Measurements from ENCODE around the gene ZNF57. TPM values are rescaled to one million over a fixed set of nuclear protein-coding genes. Genes with fewer than 3 reads are reported as not detected.
"Not testable (repeated sequence)": the region's sequence is repeated elsewhere in the genome, so short reads cannot be mapped to it uniquely, and the experiment has no call there.

ZNF57 gene
- total RNA-seq = 9.6 TPM

DNA sequence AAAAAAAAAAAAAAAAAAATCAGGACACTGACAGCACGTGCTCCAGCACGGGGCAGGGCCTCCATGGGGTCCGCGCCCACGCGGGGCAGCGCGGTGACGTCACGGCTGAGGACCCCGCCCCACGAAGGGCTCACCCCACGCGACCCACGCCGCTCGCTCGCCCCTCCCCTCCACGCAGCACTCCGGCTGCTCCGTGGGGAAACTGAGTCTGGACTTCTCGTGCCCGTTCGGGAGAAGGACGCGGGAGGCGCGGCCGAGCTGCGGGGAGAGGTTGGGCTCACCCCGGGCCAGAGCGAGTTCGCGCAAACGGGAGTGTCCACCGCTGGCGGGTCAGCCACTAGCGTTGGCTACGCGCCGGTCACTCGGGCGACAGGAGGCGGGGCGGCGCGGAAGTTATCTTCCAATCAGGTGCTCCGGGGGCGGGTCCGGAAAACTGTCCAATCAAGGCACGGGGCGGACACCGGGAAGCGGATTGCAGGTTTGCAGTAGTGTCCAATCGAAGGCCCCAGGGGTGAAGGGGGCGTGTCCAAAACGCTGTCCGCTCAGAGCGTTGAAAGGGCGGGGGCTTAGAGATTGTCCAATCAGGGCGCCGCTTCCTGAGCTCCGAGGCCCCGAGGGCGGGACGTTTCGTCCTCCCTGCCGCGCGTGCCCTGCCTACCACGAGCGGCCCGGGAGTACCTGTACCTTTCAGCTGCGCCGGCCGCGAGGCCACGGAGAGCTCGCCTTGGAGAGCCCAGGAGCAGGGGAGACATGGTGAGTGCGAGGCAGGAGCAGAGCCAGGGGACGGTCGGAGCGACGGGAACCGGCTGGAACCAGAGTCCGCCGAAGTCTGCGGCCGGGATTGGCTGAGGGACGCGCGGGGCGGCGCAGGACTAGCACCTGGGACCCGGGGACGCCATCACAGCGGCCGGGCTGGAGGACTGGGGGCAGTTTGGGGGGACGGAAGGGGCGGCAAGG is at the start of gene ZNF57:
ZNF57 (plus strand) TSS at position 633 of the 957 bp plus-strand sequence; CDS start at position 751, 118 bp downstream.
- DNase-seq (ENCODE audit: low spot score) = peak; percentile 100

DNA sequence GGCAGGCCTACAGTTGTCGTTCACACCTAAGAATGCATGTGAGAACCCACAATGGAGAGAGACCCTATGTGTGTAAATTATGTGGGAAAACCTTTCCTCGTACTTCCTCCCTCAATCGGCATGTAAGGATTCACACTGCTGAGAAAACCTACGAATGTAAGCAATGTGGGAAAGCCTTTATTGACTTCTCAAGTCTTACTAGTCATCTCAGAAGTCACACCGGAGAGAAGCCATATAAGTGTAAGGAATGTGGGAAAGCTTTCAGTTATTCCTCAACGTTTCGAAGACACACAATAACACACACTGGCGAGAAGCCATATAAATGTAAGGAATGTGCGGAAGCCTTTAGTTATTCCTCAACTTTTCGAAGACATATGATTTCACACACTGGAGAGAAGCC is 48.1 kb upstream of the ZNF57 start:
- DNase-seq (ENCODE audit: low spot score) = no peak

DNA sequence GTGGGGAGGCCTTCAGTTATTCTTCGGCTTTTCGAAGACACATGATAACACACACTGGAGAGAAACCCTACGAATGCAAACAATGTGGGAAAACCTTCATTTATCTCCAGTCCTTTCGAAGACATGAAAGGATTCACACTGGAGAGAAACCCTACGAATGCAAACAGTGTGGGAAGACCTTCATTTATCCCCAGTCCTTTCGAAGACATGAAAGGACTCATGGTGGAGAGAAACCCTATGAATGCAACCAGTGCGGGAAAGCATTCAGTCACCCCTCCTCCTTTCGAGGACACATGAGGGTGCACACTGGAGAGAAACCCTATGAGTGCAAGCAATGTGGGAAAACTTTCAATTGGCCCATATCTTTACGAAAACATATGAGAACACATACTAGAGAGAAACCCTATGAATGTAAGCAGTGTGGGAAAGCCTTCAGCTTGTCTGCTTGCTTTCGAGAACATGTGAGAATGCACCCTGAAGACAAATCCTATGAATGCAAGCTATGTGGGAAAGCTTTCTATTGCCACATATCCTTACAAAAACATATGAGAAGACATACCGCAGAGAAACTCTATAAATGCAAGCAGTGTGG is 47.6 kb upstream of the ZNF57 start:
- no peak for DNase-seq (ENCODE audit: low spot score)

DNA sequence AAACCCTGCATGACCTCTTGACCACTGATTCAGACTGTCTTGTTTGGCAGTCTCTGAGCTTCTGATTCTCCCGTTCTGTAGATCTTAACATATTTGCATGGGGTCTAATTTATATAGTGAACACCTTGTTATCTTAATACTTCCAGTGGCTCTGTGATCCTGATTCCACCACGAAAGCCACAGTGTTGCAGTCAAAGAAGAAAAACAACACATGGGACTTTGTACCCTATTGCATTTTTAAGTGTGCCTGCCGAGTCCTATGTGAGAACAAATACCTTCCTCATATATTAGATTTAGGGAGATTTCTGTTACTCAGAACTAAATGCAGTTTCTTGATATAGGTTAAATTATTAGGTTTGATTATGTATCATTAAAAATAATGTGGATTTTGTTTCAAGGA is 45.9 kb upstream of the ZNF57 start:
- no peak for DNase-seq (ENCODE audit: low spot score)

DNA sequence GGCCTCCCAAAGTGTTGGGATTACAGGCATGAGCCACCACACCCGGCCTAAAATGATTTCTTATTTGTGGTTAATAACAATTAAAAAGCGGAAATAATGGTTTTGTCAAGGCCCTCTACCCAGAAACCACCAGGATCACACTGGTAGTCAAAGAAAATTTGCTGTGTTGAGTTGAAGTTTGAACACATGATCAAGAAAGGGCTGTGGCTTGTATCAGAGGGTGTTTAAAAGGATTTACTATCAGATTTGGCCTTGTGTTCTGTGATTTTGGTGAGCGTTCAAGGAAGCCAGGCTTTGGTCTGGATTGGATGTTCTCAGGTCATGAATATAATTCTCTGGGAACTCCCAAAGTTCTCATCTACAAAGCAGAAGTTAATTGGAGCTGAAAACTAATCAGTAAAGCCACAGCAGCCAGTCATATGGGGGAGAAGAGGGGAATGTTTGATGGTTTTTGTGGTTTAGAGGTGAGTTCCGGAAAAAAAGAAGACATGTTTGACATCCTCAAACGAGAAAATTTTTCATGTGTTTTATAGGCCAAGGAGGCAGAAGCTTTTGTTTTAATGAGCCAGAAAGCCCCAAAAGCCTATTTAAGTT is 44.2 kb upstream of the ZNF57 start:
- no peak for DNase-seq (ENCODE audit: low spot score)

DNA sequence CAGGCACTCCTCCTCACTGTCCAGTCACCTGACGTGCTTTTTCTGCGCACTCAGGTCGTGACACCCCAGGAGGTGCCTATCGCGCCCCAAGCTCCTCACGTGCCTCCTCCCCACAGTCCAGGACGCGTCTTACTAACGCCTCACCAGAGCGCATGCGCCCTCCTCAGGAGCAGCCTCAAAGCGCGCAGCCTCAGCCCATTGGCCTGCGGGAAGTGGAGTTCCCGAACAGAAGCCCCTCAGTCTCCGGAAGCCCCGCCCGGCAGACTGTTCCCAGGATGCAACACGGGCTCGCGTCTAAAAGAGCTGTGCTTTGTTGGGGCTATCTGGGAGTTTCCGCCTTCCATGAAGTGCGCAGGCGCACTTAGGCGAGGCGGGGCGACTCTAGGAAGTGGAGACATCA is 41.9 kb upstream of the ZNF57 start:
- DNase-seq (ENCODE audit: low spot score) = no peak

DNA sequence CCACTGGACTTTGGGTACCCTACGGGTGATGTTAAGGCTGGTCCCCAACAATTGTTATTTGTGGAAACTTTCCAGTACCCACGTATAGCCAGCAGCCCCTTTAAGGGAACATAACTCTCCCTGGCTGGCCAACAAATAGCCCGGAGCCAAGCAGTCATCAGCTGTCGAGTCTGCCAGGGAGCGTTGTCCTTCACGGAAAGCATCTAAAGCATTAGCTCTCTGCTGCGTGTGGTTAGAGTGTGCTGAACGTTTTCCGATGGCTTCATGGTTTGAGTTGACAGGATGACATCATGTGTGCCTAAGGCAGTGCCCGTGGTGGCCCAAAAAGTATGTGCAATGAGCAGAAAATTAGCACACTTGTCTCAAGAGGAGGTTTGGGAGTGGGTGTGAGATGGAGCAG is 36.9 kb upstream of the ZNF57 start:
- no peak for DNase-seq (ENCODE audit: low spot score)

DNA sequence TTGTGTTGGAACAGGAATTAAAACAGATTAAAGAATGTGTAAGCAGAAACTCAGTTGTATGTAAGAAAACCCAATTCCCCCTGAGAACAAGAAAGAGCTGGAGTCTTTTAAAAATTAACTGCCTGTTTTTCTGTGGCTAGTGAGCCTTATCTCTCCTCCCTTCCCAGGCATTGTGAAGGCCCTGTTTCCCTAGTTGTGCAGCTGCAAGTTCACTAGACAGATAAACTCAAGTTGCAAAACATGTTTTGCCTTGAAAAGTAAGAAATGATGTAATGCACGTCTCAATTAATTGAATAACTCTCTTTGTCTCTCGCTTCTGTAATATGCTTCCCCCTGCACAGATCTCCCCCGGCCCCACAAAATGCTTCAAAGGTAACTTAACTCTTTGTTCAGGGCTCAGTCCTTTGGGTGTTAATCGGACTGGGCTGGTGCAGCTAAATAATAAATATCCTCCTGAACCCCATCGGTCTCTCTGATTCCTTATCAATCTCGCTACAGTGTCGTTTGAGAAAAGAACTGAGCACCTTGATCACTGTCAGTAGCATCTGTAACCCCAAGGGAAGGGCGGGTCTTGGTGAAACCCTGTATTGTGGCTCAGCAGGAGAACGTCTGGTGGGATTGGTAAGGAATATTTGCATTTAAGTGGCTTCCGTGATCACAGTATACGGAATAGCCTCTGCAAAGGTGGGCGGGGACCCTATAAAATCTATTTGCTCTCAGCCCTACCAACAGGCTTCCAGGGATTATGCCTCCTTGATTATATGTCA is 35.2 kb upstream of the ZNF57 start:
- DNase-seq (ENCODE audit: low spot score) = no peak

DNA sequence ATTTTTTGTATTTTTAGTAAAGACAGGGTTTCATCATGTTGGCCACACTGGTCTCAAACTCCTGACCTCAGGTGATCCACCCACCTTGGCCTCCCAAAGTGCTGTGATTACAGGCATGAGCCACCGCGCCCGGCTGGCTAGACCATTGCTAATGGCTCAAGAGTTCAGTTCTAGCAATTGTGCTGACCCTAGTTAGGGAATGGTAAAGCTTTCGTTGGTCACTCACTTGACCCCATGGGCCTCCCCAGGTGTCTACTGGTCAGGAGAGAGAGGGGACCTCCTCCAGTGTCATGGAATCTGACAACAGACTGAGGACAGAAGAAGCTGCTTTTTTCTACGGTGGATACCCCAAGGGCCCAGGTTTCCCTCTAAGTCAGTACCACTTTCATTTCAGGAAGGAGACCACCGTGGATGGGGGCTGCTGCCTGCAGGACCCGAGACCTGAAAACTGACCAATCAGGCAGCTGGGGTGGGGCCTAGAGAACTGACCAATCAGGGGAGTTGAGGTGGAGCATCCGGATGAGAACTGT is 34.2 kb upstream of the ZNF57 start:
- DNase-seq (ENCODE audit: low spot score) = no peak

DNA sequence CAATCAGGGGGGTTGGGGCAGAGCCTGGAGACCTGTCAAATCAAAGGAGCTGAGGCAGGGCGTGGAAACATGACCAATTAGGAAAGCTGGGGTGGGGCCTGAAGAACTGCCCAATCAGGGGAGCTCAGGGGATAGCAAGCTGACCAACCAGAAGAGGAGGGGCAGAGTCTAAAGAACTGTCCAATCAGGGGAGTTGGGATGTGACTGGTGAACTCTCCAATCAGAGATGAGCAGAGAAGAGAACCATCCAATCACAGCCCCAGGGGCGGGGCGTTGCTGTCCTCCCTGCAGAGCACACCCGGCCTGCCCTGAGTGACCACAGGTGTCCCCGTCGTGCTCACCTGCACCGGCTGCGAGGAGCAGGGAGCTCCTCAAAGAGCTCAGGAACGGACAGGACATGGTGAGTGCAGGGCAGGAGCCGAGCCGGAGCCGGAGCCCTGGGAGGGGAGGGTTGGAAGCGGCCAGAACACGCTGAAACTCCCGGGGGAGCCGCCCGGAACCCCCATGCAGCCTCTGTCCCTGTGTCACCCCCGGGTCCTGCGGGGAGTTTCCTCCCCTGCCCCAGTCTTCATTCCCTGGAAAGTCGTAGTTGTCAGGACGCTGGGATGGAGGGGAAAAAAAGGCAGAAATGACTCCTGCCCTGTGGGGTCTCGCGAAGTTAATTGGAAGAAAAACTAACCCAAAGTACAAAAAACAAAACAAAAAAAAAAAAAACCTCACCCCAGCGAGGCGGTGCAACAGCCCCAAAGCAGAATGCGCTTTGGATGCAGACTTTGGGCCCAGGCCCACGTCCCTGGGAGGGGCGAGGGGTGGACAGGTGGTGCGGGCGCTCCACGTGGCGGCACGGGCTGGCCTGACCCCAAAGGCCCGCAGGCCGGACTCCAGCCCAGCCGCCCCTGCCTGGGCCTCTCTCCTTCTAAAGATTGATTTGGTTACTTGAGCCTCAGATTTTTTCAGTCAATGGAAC is 33.4 kb upstream of the ZNF57 start, which contains the start of gene ZNF556:
ZNF556 (plus strand) TSS at position 311 of the 967 bp plus-strand sequence; CDS start at position 398, 87 bp downstream.
- no peak for DNase-seq (ENCODE audit: low spot score)

DNA sequence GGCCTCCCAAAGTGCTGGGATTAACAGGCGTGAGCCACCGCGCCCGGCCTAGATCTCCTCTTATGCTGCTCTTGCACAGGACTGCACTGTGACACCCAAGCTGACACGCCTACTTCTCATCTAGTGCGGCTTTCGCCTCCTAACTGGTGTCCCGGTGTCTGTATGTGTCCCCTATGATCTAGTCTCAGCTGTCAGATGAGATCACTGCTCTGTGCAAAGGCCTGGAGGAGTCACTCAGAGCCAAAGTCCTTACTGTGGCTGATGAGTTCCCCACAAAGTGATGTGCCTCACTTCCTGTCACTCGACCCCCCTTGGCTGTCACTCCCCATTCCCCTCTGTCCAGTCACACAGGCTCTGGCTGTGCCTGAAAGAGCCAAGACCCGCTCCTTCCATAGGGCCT is 31.1 kb upstream of the ZNF57 start:
- no peak for DNase-seq (ENCODE audit: low spot score)

DNA sequence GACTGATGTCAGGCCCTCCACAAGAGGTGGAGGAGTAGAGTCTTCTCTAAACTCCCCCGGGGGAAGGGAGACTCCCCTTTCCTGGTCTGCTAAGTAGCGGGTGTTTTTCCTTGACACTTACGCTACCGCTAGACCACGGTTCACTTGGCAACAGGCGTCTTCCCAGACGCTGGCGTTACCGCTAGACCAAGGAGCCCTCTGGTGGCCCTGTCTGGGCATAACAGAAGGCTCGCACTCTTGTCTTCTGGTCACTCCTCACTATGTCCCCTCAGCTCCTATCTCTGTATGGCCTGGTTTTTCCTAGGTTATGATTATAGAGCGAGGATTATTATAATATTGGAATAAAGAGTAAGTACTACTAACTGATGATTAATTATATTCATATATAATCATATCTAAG is 28.6 kb upstream of the ZNF57 start:
- DNase-seq (ENCODE audit: low spot score) = not testable (repeated sequence)

DNA sequence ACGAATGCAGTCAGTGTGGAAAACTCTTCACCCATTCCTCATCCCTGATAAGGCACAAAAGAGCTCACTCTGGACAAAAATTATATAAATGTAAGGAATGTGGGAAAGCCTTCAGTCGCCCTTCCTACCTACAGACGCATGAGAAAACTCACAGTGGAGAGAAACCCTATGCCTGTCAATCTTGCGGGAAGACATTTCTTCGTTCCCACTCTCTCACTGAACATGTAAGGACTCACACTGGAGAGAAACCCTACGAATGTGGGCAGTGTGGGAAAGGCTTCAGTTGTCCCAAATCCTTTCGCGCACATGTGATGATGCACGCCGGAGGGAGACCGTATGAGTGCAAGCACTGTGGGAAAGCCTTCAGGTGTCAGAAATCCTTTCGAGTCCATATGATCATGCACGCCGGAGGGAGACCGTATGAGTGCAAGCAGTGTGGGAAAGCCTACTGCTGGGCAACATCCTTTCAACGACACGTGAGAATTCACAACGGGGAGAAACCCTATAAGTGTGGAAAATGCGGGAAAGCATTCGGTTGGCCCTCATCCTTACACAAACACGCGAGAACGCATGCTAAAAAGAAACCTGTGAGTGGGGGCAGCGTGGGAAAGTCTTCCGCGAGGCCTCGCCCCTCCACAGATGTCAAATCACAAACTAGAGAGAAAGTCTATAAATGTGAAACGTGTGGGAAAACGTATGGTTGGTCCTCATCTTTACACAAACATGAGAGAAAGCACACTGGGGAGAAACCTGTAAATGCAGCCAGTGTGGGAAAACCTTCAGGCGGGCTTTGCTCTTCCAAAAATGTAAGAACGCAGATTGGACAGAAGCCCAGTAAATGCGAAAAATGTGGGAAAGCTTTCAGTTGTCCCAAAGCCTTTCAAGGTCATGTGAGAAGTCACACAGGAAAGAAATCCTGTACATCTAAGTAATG is 23.1 kb upstream of the ZNF57 start:
- DNase-seq (ENCODE audit: low spot score) = no peak

DNA sequence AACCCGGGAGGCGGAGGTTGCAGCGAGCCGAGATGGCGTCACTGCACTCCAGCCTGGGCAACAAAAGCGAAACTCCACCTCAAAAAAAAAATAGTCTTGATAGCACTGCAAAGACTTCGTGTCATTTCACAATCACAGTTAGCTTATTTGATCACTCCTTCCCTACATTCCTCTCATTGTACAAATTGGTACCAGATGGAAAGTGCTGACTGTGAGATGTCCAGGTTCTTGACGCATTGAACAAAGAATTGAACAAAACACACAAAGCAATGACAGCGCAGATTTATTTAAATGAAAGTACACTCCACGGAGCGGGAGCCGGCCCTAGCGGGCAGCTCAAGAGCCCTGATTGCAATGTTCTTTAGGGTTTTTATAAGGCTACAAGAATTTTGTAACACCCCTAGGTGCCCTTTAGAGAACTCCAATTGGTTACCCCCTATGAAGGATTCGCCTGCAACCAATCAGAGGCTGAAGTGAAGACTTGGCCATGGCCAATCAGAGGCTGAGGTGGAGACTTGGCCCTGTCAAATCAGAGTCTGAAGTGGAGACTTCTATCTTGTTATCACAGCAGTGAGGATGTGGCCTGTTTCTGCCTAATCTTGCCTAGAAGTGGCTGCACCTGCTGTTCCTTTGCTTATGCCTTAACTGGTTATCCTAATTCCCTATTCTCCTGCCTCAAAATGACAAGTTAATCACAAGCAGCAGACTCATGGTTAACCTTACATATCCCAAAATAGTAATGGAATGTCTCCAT is 16.9 kb upstream of the ZNF57 start:
- no peak for DNase-seq (ENCODE audit: low spot score)

DNA sequence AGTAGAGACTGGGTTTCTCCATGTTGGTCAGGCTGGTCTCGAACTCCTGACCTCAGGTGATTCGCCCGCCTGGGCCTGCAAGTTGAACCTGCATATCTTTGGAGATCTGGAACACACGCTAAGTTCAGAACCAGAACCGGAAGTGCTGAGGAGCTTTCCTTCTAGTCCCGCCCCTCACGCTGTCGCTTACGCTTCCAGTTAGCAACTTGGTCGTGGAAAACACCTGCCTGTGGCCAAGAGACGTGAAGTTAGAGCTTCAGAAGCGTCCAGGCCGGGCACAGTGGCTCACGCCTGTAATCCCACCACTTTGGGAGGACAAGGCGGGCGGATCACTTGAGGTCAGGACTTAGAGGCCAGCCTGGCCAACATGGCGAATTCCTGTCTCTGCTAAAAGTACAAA is 15.0 kb upstream of the ZNF57 start:
- DNase-seq (ENCODE audit: low spot score) = no peak

DNA sequence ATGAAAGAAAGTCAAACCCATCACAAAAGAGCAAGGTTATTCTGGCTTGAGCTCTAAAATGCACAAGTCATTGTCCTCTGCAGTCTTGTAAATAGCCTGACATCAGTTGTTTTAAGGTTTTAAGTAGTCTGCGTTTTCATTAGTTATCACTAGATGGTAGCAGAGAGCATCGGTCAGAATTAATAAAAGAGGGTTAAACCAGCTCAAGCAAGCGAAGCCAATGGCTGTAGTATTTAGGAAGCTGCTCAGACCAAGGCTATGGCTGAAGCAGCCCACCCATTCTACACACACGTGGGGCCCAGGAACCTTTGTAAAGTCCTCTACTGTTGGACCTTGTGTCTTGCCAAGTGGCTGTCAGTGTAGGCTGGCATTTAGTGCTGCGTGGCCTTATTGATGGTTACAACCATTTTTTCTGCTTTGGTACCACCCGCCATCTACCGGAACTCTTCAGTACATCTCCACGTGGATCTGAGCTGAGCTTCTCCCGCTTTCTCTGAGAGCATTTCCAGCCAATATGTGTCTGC is 13.3 kb upstream of the ZNF57 start:
- no peak for DNase-seq (ENCODE audit: low spot score)

DNA sequence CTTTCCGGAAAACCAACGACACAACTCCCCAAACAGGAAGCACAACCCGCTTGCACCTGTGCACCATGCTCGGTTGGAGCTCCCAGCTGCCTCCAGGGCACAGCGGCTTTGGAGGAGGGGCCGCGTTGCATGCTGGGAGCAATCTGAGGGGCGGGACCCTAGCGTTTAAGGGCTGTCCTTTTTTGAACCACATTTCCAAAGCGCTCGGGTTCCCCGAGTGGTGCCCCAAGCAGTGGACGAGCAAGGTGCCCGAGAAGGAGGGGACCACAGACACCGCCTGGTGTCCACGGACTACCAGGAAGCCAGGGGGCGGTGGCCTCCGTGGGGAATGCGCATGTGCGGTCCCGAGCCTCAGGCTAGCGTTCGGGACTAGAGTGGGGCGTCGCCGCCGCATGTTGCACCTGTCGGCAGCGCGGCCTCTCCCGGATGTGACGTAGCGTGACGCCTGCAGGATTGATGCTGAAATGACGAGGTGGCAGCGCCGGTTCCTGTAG is 11.9 kb upstream of the ZNF57 start:
- no peak for DNase-seq (ENCODE audit: low spot score)

DNA sequence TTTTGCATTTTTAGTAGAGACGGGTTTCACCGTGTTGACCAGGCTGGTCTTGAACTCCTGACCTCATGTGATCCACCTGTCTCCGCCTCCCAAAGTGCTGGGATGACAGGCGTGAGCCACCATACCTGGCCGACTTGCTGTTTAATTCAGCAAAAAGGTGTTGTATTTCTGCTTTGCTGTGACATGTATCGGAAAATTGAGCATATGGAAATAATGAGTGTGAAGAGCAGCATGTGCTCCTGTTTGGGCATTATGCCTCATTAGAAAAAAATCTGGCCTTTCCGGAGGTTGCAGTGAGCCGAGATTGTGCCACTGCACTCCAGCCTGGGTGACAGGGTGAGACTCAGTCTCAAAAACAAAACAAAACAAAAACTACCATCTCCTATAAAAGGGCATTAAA is 10.2 kb upstream of the ZNF57 start:
- DNase-seq (ENCODE audit: low spot score) = not testable (repeated sequence)

All from ureter (tissue), 1 donor.